ENCODE data around the gene BCL7A.

DNA sequence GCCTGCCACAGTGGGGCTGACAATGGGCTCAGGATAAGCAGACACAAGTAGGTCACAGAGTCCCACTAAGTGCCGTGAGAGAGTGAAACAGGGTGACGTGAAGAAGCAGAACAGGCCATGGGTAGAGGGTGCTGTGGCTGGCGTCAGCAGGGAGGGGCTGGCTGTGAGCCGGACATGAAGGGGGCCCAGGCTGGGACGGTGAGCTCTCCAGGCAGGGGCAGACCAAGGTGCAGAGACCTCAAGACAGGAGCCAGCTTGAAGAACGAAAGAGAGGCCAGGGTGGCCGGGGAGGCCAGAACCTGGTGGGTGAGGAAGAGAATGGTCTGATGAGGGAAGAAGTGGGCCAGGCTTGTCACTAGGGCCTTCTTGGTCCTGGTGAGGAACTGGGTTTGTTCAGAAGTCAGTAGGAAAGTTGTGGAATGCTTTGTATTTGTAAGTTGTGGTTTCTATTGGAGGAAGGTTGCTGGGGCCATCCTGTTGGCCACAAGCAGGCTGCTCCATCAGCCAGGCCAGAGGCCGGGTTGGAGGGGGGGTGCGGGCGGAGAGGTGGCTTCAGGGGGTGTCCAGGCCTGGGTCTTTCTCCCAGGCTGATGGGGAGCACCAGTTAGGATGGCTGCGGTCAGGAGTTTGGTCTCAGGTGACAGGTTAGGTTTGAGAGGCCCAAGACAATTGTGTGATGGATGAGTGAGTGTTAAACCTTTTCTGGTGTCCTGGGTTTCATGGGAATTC is 35.5 kb downstream of the BCL7A start:
- no peak for TF ChIP-seq EZH2phosphoT487 (IDR thresholded peaks at IDR 0.05; ENCODE audit: borderline replicate concordance, low read length)
- TF ChIP-seq, protein P1, sequence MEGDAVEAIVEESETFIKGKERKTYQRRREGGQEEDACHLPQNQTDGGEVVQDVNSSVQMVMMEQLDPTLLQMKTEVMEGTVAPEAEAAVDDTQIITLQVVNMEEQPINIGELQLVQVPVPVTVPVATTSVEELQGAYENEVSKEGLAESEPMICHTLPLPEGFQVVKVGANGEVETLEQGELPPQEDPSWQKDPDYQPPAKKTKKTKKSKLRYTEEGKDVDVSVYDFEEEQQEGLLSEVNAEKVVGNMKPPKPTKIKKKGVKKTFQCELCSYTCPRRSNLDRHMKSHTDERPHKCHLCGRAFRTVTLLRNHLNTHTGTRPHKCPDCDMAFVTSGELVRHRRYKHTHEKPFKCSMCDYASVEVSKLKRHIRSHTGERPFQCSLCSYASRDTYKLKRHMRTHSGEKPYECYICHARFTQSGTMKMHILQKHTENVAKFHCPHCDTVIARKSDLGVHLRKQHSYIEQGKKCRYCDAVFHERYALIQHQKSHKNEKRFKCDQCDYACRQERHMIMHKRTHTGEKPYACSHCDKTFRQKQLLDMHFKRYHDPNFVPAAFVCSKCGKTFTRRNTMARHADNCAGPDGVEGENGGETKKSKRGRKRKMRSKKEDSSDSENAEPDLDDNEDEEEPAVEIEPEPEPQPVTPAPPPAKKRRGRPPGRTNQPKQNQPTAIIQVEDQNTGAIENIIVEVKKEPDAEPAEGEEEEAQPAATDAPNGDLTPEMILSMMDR (IDR thresholded peaks at IDR 0.05; ENCODE audit: low read depth, low read length, poor library complexity, severe bottlenecking), result no peak
